HK-2 (cell line): Measurements from ENCODE around the gene SLC35F1.

Source experiments
- DNase-seq: peaks from one replicate; pipeline ENCODE4 v3.0.0-alpha.2; 2018; ENCODE audit not compliant: unreplicated experiment

Gene SLC35F1

GRCh38 chr6:118122801-118123200 lies 215.7 kb downstream of the SLC35F1 start:
- DNase-seq = no peak

GRCh38 chr6:118123503-118124037 lies 216.5 kb downstream of the SLC35F1 start:
- no peak for DNase-seq

- DNase-seq = no peak
Observed at GRCh38 chr6:118124851-118125250, 217.8 kb downstream of the SLC35F1 start.

- no peak for DNase-seq
Observed at GRCh38 chr6:118128755-118129154, 221.7 kb downstream of the SLC35F1 start.

- DNase-seq = no peak
Observed at GRCh38 chr6:118134206-118134605, 227.1 kb downstream of the SLC35F1 start.

- DNase-seq = no peak
Observed at GRCh38 chr6:118134736-118135135, 227.7 kb downstream of the SLC35F1 start.

GRCh38 chr6:118135371-118135770 lies 228.3 kb downstream of the SLC35F1 start:
- no peak for DNase-seq

GRCh38 chr6:118141211-118141610 lies 234.1 kb downstream of the SLC35F1 start:
- DNase-seq = no peak

- no peak for DNase-seq
Observed at GRCh38 chr6:118146584-118146983, 239.5 kb downstream of the SLC35F1 start.

- no peak for DNase-seq
Observed at GRCh38 chr6:118147511-118147910, 240.4 kb downstream of the SLC35F1 start.

- no peak for DNase-seq
Observed at GRCh38 chr6:118148561-118148960, 241.5 kb downstream of the SLC35F1 start.

- no peak for DNase-seq
Observed at GRCh38 chr6:118152524-118152923, 245.5 kb downstream of the SLC35F1 start.

- DNase-seq = no peak
Observed at GRCh38 chr6:118161343-118161742, 254.3 kb downstream of the SLC35F1 start.

GRCh38 chr6:118163542-118163941 lies 256.5 kb downstream of the SLC35F1 start:
- no peak for DNase-seq

- no peak for DNase-seq
Observed at GRCh38 chr6:118165500-118165899, 258.4 kb downstream of the SLC35F1 start.

GRCh38 chr6:118168421-118168820 lies 261.4 kb downstream of the SLC35F1 start:
- DNase-seq = no peak

- DNase-seq = no peak
Observed at GRCh38 chr6:118171852-118172251, 264.8 kb downstream of the SLC35F1 start.

- DNase-seq = no peak
Observed at GRCh38 chr6:118174071-118174470, 267.0 kb downstream of the SLC35F1 start.

GRCh38 chr6:118177720-118178119 lies 270.7 kb downstream of the SLC35F1 start:
- DNase-seq = no peak

- DNase-seq = no peak
Observed at GRCh38 chr6:118179048-118179447, 272.0 kb downstream of the SLC35F1 start.

GRCh38 chr6:118186672-118187567 lies 279.9 kb downstream of the SLC35F1 start:
- DNase-seq = no peak

GRCh38 chr6:118187568-118188164 lies 280.6 kb downstream of the SLC35F1 start:
- no peak for DNase-seq

- no peak for DNase-seq
Observed at GRCh38 chr6:118188561-118188960, 281.5 kb downstream of the SLC35F1 start.
